Activated T-cell treated with anti-CD3 and anti-CD28 coated beads, Interleukin-2, amount 50 U/mL, for 72 hours (primary cell): ENCODE data around the gene PREX1. TPM values are rescaled to one million over a fixed set of nuclear protein-coding genes. Genes with fewer than 3 reads are reported as not detected.
"Not testable (repeated sequence)": the region's sequence is repeated elsewhere in the genome, so short reads cannot be mapped to it uniquely, and the experiment has no call there.

Experiments
- ATAC-seq, 2 donors: fragments of 150-1000 bp; cut with Tn5 transposase; replicated peaks in 1 of 2; 2 replicates each; pipeline ENCODE4 v1.10.0; 2021; ENCODE audit warnings: moderate library complexity in 2 of 2, mild to moderate bottlenecking in 1 of 2
- DNase-seq, 2 donors: peaks; one replicate each; pipeline ENCODE4 v3.0.0; 2021 to 2022; ENCODE audit warnings: mixed read lengths in 1 of 2
- H3K27ac Mint-ChIP-seq: one replicate; pipeline ENCODE4 v1.8.0; 2022; ENCODE audit warnings: mild to moderate bottlenecking, moderate library complexity, mixed read lengths
- H3K27me3 Mint-ChIP-seq: one replicate; pipeline ENCODE4 v1.8.0; 2022; ENCODE audit warnings: low read depth, mixed read lengths
- H3K36me3 Mint-ChIP-seq, 2 donors: one replicate each; pipeline ENCODE4 v1.8.0; 2022; ENCODE audit warnings: mixed read lengths in 2 of 2, mild to moderate bottlenecking in 1 of 2; ENCODE audit not compliant: insufficient read depth in 2 of 2
- H3K4me1 Mint-ChIP-seq: one replicate; pipeline ENCODE4 v1.8.0; 2022; ENCODE audit warnings: low read depth, mixed read lengths
- H3K4me3 Mint-ChIP-seq, 2 donors: one replicate each; pipeline ENCODE4 v1.8.0; 2022; ENCODE audit warnings: mild to moderate bottlenecking in 2 of 2, mixed read lengths in 2 of 2, moderate library complexity in 2 of 2
- H3K9me3 Mint-ChIP-seq, 2 donors: one replicate each; pipeline ENCODE4 v1.8.0; 2022; ENCODE audit warnings: mixed read lengths in 2 of 2
- total RNA-seq, 2 donors: library from RNA; stranded (reverse); gene quantifications; one replicate each; pipeline ENCODE4 v1.2.3, GENCODE V29; 2022

Gene PREX1
- total RNA-seq, 2 donors from 2014 or later: 85.6 to 112 TPM

DNA sequence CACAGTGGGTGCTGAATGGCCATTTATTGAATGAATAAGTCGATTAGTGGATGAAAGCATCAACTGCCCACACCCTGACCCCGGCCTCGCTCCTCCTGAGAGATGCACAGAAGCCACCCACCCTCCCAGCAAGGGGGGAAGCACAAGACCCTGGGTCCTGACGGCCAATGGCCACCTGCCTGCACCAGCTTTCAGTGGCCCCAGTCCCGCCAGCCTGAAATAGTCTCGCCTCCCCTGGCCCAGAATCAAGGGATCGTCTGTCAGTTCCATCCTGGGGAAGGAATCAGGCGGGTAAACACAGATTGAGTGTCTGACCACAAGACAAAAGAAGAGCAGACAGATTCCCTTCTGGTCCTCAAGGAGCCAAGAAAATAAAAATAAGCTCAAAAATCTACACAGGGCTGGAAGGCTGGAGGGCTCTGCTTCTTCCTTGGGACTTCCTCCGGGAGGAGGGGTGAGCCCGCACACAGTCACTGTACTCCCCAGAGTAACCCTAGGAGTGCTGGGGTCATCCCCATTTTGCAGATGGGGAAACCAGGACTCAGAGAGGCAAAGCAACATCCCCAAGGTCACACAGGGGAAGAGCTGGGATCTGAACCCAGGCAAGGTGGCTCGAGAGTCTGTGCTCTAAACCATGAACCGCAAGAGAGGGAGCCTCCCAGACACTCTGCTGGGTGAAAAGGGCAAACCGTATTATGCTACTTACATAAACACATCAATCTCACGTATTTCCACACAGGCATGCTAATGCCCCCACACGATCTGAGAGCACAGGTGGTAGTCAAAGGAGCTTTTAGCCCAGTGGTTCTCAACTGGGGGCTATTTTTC, 7.8 kb downstream of the PREX1 start:
- peaks cover 4 to 9% of the 10 kb centered on the region in 2 donors for H3K36me3 Mint-ChIP-seq
- H3K4me1 Mint-ChIP-seq: peaks cover 82% of the 10 kb centered on the region
- no peaks in the 10 kb centered on the region for H3K27me3 Mint-ChIP-seq
- H3K9me3 Mint-ChIP-seq: no peaks in the 10 kb centered on the region
- DNase-seq (no peak), ATAC-seq (no peak)
- peak overlapping the region; percentile 91 for H3K27ac Mint-ChIP-seq
- peak overlapping the region; percentile 56 to 64 for H3K4me3 Mint-ChIP-seq

DNA sequence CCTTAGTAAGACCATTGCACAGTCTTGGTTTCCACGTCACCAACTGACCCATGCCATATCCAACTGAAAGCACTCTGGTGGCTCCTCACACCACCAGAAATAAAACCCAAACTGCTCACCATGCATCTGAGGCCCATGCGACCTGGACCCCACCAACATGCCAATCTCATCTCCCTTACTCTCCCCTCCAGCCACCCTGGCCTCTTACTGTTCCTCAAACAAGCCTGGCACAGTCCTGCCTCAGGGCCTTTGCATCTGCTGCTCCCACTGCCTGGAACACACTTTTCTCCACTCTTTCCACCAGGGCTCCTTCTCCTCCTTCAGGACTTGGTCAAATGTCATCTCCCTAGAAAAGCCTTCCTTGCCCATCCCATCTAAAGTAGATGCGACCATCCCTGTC, 8.7 kb downstream of the PREX1 start:
- peak overlapping the region; percentile 91 for H3K27ac Mint-ChIP-seq
- H3K4me3 Mint-ChIP-seq: peak overlapping the region; percentile 56 to 64
- no peaks in the 10 kb centered on the region for H3K27me3 Mint-ChIP-seq
- ATAC-seq (no peak), DNase-seq (no peak)
- peaks cover 73% of the 10 kb centered on the region for H3K4me1 Mint-ChIP-seq
- no peaks in the 10 kb centered on the region for H3K9me3 Mint-ChIP-seq
- H3K36me3 Mint-ChIP-seq: peaks cover 4 to 12% of the 10 kb centered on the region in 2 donors

DNA sequence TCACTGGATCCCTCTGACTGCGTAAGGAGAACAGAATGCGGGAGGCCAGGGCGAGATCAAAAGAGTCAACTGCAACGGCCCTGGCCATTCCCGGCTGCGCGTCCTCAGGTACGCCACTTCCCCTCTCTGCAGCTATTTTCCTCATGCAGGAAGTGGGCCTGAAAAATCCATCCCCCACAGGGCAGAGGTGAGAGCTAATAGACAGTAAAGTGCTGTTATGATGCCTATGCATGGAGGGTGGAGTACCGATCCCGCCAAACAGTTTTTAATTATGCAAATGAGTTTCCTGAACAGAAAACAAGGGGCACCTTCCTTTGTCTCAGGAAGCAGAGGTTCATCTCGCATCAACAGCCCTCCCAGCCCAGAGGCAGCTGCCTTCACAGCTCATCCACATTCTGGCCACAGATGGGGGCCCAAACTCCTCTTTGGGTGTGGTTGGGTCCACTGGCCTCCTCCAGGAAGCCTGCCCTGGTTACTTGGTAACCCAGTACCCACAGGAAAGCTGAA, 9.3 kb downstream of the PREX1 start:
- ATAC-seq: peak; percentile 30 to 59
- H3K27me3 Mint-ChIP-seq: no peaks in the 10 kb centered on the region

DNA sequence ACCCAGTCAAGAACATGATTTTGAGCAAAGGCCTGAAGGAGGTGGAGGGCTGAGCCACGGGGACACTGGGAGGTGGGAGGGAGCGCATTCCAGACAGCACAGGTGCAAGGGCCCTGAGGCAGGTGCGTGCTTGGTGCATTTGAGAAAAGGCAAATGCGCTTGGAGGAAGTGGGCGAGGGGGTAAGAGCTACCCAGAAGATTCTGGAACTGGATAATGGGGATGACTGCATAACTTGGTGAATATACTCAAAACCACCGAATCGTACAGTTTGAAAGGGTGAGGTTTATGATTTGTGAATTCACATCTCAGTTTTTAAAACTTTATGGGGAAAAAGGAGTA, 9.8 kb downstream of the PREX1 start:
- H3K27me3 Mint-ChIP-seq: no peaks in the 10 kb centered on the region
- H3K36me3 Mint-ChIP-seq: peaks cover 4 to 10% of the 10 kb centered on the region in 2 donors
- DNase-seq: no peak
- peaks cover 62% of the 10 kb centered on the region for H3K4me1 Mint-ChIP-seq
- no peaks in the 10 kb centered on the region for H3K9me3 Mint-ChIP-seq
- H3K27ac Mint-ChIP-seq: peak overlapping the region; percentile 91
- peak overlapping the region; percentile 56 to 64 for H3K4me3 Mint-ChIP-seq
- no peak for ATAC-seq

More for the DNA sequence above, 9.3 kb downstream of the PREX1 start:
- Mint-ChIP-seq H3K27ac (peak overlapping the region; percentile 91), H3K4me3 (peak overlapping the region; percentile 56 to 64), H3K9me3 (no peaks in the 10 kb centered on the region), H3K4me1 (peaks cover 67% of the 10 kb centered on the region), H3K36me3 (peaks cover 4 to 12% of the 10 kb centered on the region in 2 donors)
- peak; percentile 30 to 44 for DNase-seq

DNA sequence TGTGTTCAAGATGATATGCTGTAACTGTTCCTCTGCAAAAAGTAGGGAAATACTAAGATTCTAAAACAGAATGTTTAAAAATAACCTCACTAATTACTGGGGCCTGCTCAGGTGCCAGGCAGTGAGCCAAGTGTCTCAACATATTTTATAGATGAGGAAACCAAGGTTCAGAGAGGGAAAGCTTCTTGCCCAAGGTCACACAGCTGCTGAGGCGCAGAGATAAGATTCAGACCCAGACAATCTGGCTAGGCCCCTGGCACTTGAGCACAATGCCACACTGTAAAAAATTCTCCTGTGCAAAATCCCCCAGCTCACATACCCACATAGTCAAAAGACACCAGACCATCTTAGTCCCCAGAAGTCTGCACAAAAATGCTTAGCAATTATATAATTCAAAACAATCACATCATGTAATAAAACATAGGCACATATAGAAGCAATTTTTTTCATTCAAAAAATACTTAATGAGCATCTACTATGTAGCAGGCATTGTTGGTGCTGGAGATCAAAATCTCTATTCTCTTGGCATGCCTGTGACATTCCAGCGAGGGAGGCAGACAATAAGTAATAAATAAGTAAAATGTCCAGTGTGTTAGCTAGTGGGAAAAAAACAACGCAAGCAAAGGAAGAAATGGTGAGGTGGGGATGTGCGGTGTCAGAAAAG, 10.3 kb downstream of the PREX1 start:
- H3K4me3 Mint-ChIP-seq: peak overlapping the region; percentile 56 to 64
- peaks cover 57% of the 10 kb centered on the region for H3K4me1 Mint-ChIP-seq
- peak overlapping the region; percentile 91 for H3K27ac Mint-ChIP-seq
- peaks cover 3 to 9% of the 10 kb centered on the region in 2 donors for H3K36me3 Mint-ChIP-seq
- no peaks in the 10 kb centered on the region for H3K9me3 Mint-ChIP-seq
- no peak for ATAC-seq
- no peak for DNase-seq
- H3K27me3 Mint-ChIP-seq: no peaks in the 10 kb centered on the region

DNA sequence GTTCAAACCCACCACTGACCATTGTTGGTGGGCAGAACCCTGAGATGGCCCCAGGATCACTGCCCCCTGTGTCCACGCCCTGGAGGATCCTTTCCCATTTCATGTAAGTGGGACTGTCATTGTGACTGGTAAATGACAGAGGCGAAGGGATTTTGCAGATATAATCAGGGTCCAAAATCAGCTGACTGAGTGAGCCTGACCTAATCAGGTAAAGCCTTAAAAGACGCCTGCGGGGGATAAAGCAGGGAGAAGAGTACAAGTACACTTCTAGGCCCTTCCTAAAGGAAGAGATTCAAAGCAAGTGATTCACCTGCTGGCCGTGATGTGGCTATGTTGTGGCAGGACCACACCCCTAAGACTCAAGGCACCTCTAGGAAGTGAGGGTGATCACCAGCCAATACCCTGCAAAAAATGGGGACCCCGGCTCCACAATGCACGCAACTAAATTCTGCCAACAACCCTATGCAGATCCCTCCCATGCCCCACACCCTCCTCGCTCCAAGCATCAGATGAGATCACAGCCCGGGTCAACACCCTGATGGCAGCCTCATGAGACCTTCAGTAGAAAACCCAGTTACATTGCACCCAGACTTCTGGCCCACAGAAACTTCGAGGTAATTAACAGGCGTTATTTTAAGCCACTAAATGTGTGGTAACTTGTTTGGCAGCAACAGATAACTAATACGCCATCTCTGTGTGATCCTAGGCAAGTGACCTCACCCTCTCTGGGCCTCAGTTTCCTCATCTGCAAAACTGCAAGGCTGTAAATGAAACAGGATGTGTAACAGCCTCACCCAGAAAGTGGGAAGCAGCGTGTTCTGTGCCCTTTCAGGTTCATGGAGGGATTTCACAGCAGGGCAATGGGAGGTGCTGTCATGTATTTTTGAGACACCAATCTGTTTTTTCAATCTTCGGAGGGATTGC, 11.3 kb downstream of the PREX1 start:
- ATAC-seq: no peak
- H3K27ac Mint-ChIP-seq: peak overlapping the region; percentile 91

DNA sequence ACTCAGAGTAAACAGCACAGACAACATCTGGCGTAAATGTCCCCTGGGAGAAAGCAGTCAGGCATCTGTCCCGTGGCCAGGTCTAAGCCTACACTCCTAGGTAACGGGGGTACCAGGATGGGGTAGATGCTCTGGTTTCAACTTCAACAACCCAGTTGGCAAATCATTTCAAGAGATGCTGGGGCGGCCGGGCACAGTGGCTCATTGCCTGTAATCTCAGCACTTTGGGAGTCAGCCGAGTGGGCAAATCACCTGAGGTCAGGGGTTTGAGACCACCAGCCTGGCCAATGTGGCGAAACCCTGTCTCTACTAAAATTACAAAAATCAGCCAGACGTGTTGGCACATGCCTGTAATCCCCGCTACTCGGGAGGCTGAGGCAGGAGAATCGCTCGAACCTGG, 12.3 kb downstream of the PREX1 start:
- peaks cover 2 to 9% of the 10 kb centered on the region in 2 donors for H3K36me3 Mint-ChIP-seq
- H3K4me3 Mint-ChIP-seq: peak overlapping the region in 1 of 2 donors; percentile 52
- ATAC-seq: no peak
- H3K27ac Mint-ChIP-seq: peak overlapping the region; percentile 21
- H3K4me1 Mint-ChIP-seq: peaks cover 51% of the 10 kb centered on the region
- H3K27me3 Mint-ChIP-seq: no peaks in the 10 kb centered on the region
- no peak for DNase-seq
- no peaks in the 10 kb centered on the region for H3K9me3 Mint-ChIP-seq

More for the DNA sequence above, 11.3 kb downstream of the PREX1 start:
- no peaks in the 10 kb centered on the region for H3K27me3 Mint-ChIP-seq
- H3K36me3 Mint-ChIP-seq: peaks cover 2 to 9% of the 10 kb centered on the region in 2 donors
- H3K9me3 Mint-ChIP-seq: no peaks in the 10 kb centered on the region
- peaks cover 52% of the 10 kb centered on the region for H3K4me1 Mint-ChIP-seq
- peak overlapping the region; percentile 5 to 64 for H3K4me3 Mint-ChIP-seq
- no peak for DNase-seq

DNA sequence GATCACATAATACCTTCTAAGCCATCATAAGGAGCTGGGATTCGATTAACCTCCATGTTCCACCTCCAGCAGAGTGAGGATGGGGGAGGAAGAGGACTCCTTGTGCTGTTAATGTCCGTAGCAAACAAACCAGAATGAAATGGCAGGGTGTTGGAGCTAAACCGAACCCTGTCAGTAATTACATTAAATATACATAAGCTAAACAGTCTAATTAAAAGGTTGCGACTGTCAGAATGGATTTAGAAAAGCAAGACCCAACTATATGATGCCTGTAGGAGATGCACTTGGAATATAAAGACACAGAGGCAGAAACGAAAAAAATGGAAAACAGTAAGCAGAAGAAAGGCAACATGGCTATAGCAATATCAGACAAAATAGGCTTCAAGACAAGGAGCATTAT, 13.2 kb downstream of the PREX1 start:
- peaks cover 2 to 9% of the 10 kb centered on the region in 2 donors for H3K36me3 Mint-ChIP-seq
- DNase-seq (no peak), ATAC-seq (no peak)
- no peaks in the 10 kb centered on the region for H3K27me3 Mint-ChIP-seq
- peaks cover 42% of the 10 kb centered on the region for H3K4me1 Mint-ChIP-seq
- H3K4me3 Mint-ChIP-seq: peak overlapping the region in 1 of 2 donors; percentile 52
- H3K27ac Mint-ChIP-seq: peak overlapping the region; percentile 21
- H3K9me3 Mint-ChIP-seq: no peaks in the 10 kb centered on the region

DNA sequence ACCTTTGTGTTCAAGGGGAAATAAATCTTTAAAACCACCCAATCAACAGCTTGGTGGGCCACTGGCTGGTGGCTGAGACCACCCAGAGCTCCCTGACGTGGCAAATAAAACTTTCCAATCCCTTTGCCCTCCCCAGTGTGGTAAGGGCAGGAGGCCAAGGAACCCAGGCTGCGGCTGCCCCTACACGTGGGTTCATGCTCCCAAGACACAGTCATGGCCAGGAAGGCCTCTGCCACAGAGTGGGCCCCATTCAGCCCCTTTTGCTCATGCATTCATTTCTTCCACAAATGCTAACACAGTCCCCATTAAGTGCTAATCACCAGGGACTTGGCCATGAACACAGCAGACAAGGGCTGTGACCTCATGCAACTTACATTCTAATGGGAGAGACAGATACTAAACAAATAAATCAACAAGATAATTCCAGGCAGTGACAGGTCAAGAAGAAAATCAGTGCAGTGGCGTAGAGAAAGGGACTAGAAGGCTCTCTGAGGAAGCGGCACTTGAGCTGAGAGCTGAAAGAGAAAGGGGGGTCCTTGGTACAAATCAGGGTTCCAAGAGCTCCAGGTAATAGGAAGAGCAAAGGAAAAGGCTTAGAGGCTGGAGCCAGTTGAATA, 13.8 kb downstream of the PREX1 start:
- ATAC-seq (no peak), DNase-seq (no peak)
- H3K4me1 Mint-ChIP-seq: peaks cover 36% of the 10 kb centered on the region
- no peaks in the 10 kb centered on the region for H3K9me3 Mint-ChIP-seq
- peaks cover 0 to 11% of the 10 kb centered on the region in 2 donors for H3K36me3 Mint-ChIP-seq
- no peak overlapping the region for H3K27ac Mint-ChIP-seq
- no peaks in the 10 kb centered on the region for H3K27me3 Mint-ChIP-seq
- no peak overlapping the region for H3K4me3 Mint-ChIP-seq

DNA sequence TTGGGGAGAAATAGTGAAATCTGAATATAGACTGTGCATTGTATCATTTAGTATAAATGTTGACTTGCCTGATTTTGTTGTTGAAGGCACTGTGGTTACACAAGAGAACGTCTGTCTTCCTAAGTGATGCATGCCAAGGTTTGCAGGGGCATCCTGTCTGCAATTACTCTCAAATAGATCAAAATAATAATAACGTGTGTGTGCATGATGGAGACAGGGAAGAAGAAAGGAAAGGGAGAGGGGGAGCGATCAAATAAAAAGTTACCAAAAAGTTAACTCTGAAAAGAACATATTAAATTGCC, 14.4 kb downstream of the PREX1 start:
- no peak overlapping the region for H3K4me3 Mint-ChIP-seq
- H3K9me3 Mint-ChIP-seq: no peaks in the 10 kb centered on the region
- H3K27ac Mint-ChIP-seq: no peak overlapping the region
- peaks cover 30% of the 10 kb centered on the region for H3K4me1 Mint-ChIP-seq
- peaks cover 2 to 11% of the 10 kb centered on the region in 2 donors for H3K36me3 Mint-ChIP-seq
- no peaks in the 10 kb centered on the region for H3K27me3 Mint-ChIP-seq
- no peak for DNase-seq
- no peak for ATAC-seq

DNA sequence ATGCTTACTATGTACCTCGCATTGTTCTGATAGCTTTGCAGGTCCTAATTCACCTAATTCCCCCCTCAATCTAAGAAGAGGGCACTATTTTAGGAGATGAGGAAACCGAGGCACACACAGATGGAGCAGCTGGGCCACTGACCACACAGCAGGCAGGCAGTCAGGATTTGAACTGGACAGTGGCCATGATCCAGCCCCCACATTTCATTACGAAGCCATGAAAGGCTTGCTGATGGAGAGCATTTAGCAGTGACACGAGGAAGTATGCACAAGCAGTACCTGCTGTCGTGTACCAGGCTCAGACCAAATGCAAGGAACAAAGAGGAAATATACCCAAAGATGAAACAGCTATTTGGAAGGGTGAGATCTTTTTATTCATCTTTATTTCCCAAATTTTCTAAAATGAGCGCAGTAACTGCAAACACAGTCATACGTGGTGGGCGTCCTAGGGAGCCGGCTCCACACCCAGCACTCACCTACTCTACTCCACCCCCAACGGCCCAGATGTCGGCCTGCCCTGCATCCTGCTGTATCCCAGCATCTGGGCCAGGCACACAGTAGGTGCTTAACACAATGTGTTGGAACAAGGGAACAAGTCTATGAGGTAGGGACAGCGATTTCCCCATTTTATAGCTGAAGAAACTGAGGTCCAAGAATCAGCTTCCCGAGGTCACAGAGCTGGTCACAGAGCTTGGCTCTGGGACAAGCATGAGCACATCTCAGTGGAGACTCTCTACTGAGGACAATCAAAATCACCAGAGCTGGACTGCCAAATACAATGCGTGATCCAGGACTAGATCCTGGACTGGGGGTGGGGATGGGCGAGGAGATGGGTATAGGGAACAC, 15.0 kb downstream of the PREX1 start:
- Mint-ChIP-seq H3K9me3 (no peaks in the 10 kb centered on the region), H3K27ac (no peak overlapping the region), H3K4me1 (peaks cover 24% of the 10 kb centered on the region), H3K36me3 (peaks cover 2 to 11% of the 10 kb centered on the region in 2 donors), H3K27me3 (no peaks in the 10 kb centered on the region), H3K4me3 (no peak overlapping the region)
- no peak for ATAC-seq
- DNase-seq: no peak

DNA sequence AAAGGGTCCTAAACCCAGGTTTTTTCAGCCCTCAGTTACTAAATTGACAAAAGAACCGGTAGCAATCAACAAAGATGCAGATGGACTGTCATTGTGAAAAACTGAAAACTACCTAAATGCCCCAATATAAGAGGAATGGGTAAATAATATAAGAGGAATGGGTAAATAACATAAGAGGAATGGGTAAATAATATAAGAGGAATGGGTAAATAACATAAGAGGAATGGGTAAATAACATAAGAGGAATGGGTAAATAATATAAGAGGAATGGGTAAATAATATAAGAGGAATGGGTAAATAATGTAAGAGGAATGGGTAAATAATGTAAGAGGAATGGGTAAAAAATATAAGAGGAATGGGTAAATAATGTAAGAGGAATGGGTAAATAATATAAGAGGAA, 15.7 kb downstream of the PREX1 start:
- H3K4me1 Mint-ChIP-seq: peaks cover 17% of the 10 kb centered on the region

More for the DNA sequence above, 15.7 kb downstream of the PREX1 start:
- not testable (repeated sequence) for ATAC-seq, H3K27me3 Mint-ChIP-seq, H3K9me3 Mint-ChIP-seq, H3K4me3 Mint-ChIP-seq, DNase-seq, H3K27ac Mint-ChIP-seq
- peaks cover 5 to 16% of the 10 kb centered on the region in 2 donors for H3K36me3 Mint-ChIP-seq
